Measurements from ENCODE around the gene MYLK3.

GRCh38 chr16:46797501-46797900, 49.4 kb upstream of the MYLK3 start:
- TF ChIP-seq POLR2A (IDR thresholded peaks at IDR 0.05) (no peak), CTCF (IDR thresholded peaks at IDR 0.05) (no peak)
